Measurements from ENCODE around the gene NMNAT2. TPM values are rescaled to one million over a fixed set of nuclear protein-coding genes. Genes with fewer than 3 reads are reported as not detected.

NMNAT2 gene
- total RNA-seq, 2 experiments from 2014 or later, result not detected

GRCh38 chr1:183210681-183211080 is 207.5 kb downstream of the NMNAT2 start:
- Histone ChIP-seq H3K9me2 (ENCODE audit: insufficient read depth, low read length) (no peaks in the 10 kb centered on the region), H3K9me3 (ENCODE audit: low read length) (no peaks in the 10 kb centered on the region), H3K4me1 (ENCODE audit: insufficient read depth, low read length, poor library complexity, severe bottlenecking) (no peaks in the 10 kb centered on the region), H3K4me2 (ENCODE audit: low read length) (no peak overlapping the region), H3K4me3 (ENCODE audit: low read depth, low read length, poor library complexity, severe bottlenecking) (no peak overlapping the region), H3K27ac (ENCODE audit: low read depth, low read length, poor library complexity, severe bottlenecking) (no peak overlapping the region), H3K36me3 (ENCODE audit: insufficient read depth, low read length) (no peaks in the 10 kb centered on the region), H4K20me1 (ENCODE audit: insufficient read depth, low read length) (no peaks in the 10 kb centered on the region), H3K79me2 (ENCODE audit: insufficient read depth, low read depth, low read length) (no peaks in the 10 kb centered on the region), H2AFZ (ENCODE audit: low read length) (no peak overlapping the region)
- intact Hi-C loops (cut with micrococcal nuclease; ENCODE audit: unreplicated experiment), result no loop called here
- no TSS peak for BruUV-seq (replicated peaks)
- POLR2A ChIA-PET, result no interaction called here
- CTCF ChIA-PET (ENCODE audit: unreplicated experiment), result no interaction called here
- TF ChIP-seq CTCF (conservative IDR thresholded peaks at IDR 0.05; ENCODE audit: low read length) (no peak), EZH2phosphoT487 (IDR thresholded peaks at IDR 0.05; ENCODE audit: borderline replicate concordance, low read depth, low read length) (no peak)
- no peak for DNase-seq (ENCODE audit: low spot score)

- POLR2A ChIA-PET, result no interaction called here
- no peaks in the 10 kb centered on the region for H3K9me3 ChIP-seq (ENCODE audit: low read length)
- H2AFZ ChIP-seq (ENCODE audit: low read length), result no peak overlapping the region
- TF ChIP-seq EZH2phosphoT487 (IDR thresholded peaks at IDR 0.05; ENCODE audit: borderline replicate concordance, low read depth, low read length) (no peak), CTCF (conservative IDR thresholded peaks at IDR 0.05; ENCODE audit: low read length) (no peak)
- H3K4me3 ChIP-seq (ENCODE audit: low read depth, low read length, poor library complexity, severe bottlenecking), result no peak overlapping the region
- H3K36me3 ChIP-seq (ENCODE audit: insufficient read depth, low read length), result no peaks in the 10 kb centered on the region
- intact Hi-C loops (cut with micrococcal nuclease; ENCODE audit: unreplicated experiment), result no loop called here
- H3K4me1 ChIP-seq (ENCODE audit: insufficient read depth, low read length, poor library complexity, severe bottlenecking), result no peaks in the 10 kb centered on the region
- no peak overlapping the region for H3K27ac ChIP-seq (ENCODE audit: low read depth, low read length, poor library complexity, severe bottlenecking)
- CTCF ChIA-PET (ENCODE audit: unreplicated experiment), result no interaction called here
- no peak overlapping the region for H3K4me2 ChIP-seq (ENCODE audit: low read length)
- no TSS peak for BruUV-seq (replicated peaks)
- H3K9me2 ChIP-seq (ENCODE audit: insufficient read depth, low read length), result no peaks in the 10 kb centered on the region
- no peaks in the 10 kb centered on the region for H4K20me1 ChIP-seq (ENCODE audit: insufficient read depth, low read length)
- no peaks in the 10 kb centered on the region for H3K79me2 ChIP-seq (ENCODE audit: insufficient read depth, low read depth, low read length)
- no peak for DNase-seq (ENCODE audit: low spot score)
Observed at GRCh38 chr1:183209533-183210158, 208.5 kb downstream of the NMNAT2 start.

GRCh38 chr1:183206538-183207122 is 211.6 kb downstream of the NMNAT2 start:
- H3K9me2 ChIP-seq (ENCODE audit: insufficient read depth, low read length), result no peaks in the 10 kb centered on the region
- no peak for TF ChIP-seq EZH2phosphoT487 (IDR thresholded peaks at IDR 0.05; ENCODE audit: borderline replicate concordance, low read depth, low read length)
- TF ChIP-seq CTCF (conservative IDR thresholded peaks at IDR 0.05; ENCODE audit: low read length), result no peak
- no peaks in the 10 kb centered on the region for H4K20me1 ChIP-seq (ENCODE audit: insufficient read depth, low read length)
- no peak for DNase-seq (ENCODE audit: low spot score)
- H3K79me2 ChIP-seq (ENCODE audit: insufficient read depth, low read depth, low read length), result no peaks in the 10 kb centered on the region
- no peak overlapping the region for H2AFZ ChIP-seq (ENCODE audit: low read length)
- H3K4me2 ChIP-seq (ENCODE audit: low read length), result no peak overlapping the region
- H3K27ac ChIP-seq (ENCODE audit: low read depth, low read length, poor library complexity, severe bottlenecking), result no peak overlapping the region
- intact Hi-C loops (cut with micrococcal nuclease; ENCODE audit: unreplicated experiment), result no loop called here
- H3K9me3 ChIP-seq (ENCODE audit: low read length), result no peaks in the 10 kb centered on the region
- H3K4me3 ChIP-seq (ENCODE audit: low read depth, low read length, poor library complexity, severe bottlenecking), result no peak overlapping the region
- no TSS peak for BruUV-seq (replicated peaks)
- H3K4me1 ChIP-seq (ENCODE audit: insufficient read depth, low read length, poor library complexity, severe bottlenecking), result no peaks in the 10 kb centered on the region
- POLR2A ChIA-PET, result no interaction called here
- CTCF ChIA-PET (ENCODE audit: unreplicated experiment), result no interaction called here
- H3K36me3 ChIP-seq (ENCODE audit: insufficient read depth, low read length), result no peaks in the 10 kb centered on the region

Data from OCI-LY7 (cell line).